Liver (tissue), 3 donors: ENCODE data around the gene NMNAT2.

ENCODE experiments used
- FOXA2 ChIP-seq: IDR thresholded peaks from 2 replicates; pipeline ENCODE4 v1.6.1; 2016; ENCODE audit warnings: antibody characterized with exemption
- JUND ChIP-seq, 2 donors: IDR thresholded peaks; 2 replicates each; pipeline ENCODE4 v1.6.1; 2016; ENCODE audit warnings: antibody characterized with exemption in 2 of 2
- RAD21 ChIP-seq, 2 donors: IDR thresholded peaks; 2 replicates each; pipeline ENCODE4 v1.6.1; 2016; ENCODE audit warnings: antibody characterized with exemption in 2 of 2, mild to moderate bottlenecking in 2 of 2
- TAF1 ChIP-seq: conservative IDR thresholded peaks from 2 replicates; pipeline ENCODE4 v1.6.1; 2016; ENCODE audit warnings: antibody characterized with exemption, mild to moderate bottlenecking
- TF ChIP-seq, protein P1 (sequence below): fragments of 150-350 bp; IDR thresholded peaks from 2 replicates; pipeline ENCODE4 v1.5.1; 2017; ENCODE audit warnings: improper control_type of control experiment, low read depth, low read length; ENCODE audit not compliant: missing input control
- donor health status: healthy.
- donor health status: healthy.

DNA sequence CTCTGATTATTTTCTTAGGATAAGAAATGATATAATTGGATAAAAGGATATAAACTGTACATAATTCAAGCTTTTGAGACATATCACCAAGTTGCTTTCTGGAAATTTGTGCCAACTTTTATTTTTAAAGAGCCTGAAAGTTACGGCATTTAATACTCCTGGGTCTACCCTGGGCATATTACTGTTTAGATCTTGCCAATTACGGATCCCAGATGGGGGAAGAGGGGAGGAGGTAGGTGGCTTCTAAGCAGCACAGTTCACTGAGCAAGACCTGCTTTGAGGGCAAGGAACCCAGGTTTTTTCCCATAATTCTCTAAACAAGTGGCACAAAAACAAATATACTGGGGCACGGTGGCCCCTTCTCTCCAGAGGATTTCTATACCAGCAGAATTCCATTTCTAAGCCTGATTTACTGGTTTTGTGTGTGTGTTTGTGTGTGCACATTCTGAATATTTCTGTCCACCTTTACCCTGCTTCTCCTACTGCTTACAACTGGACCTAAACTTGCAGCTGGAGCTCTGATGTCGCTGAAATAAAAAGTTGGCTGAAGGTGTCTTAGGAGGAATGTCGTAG, 155.5 kb downstream of the NMNAT2 start:
- TF ChIP-seq TAF1, result no peak
- TF ChIP-seq, protein P1, sequence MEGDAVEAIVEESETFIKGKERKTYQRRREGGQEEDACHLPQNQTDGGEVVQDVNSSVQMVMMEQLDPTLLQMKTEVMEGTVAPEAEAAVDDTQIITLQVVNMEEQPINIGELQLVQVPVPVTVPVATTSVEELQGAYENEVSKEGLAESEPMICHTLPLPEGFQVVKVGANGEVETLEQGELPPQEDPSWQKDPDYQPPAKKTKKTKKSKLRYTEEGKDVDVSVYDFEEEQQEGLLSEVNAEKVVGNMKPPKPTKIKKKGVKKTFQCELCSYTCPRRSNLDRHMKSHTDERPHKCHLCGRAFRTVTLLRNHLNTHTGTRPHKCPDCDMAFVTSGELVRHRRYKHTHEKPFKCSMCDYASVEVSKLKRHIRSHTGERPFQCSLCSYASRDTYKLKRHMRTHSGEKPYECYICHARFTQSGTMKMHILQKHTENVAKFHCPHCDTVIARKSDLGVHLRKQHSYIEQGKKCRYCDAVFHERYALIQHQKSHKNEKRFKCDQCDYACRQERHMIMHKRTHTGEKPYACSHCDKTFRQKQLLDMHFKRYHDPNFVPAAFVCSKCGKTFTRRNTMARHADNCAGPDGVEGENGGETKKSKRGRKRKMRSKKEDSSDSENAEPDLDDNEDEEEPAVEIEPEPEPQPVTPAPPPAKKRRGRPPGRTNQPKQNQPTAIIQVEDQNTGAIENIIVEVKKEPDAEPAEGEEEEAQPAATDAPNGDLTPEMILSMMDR, result no peak
- no peak for TF ChIP-seq JUND (IDR thresholded peaks at IDR 0.05)
- TF ChIP-seq RAD21 (IDR thresholded peaks at IDR 0.05), result no peak
- TF ChIP-seq FOXA2, result no peak
